ENCODE measurements around the gene GNAI3.

The GNAI3 gene

GRCh38 chr1:109547463-109548320 is 723 bp upstream of the GNAI3 start:
- H3K4me3 ChIP-seq (ENCODE audit: low read depth, low read length), result peak overlapping the region; percentile 73
- TF ChIP-seq CTCF (IDR thresholded peaks at IDR 0.05; ENCODE audit: low read depth, low read length), result no peak

- H3K4me3 ChIP-seq (ENCODE audit: low read depth, low read length), result no peak overlapping the region
- TF ChIP-seq CTCF (IDR thresholded peaks at IDR 0.05; ENCODE audit: low read depth, low read length), result no peak
Measured at GRCh38 chr1:109556563-109556962, 8.1 kb downstream of the GNAI3 start.

- no peak for TF ChIP-seq CTCF (IDR thresholded peaks at IDR 0.05; ENCODE audit: low read depth, low read length)
- no peak overlapping the region for H3K4me3 ChIP-seq (ENCODE audit: low read depth, low read length)
Measured at GRCh38 chr1:109557520-109557919, 9.1 kb downstream of the GNAI3 start.

GRCh38 chr1:109559995-109560394 is 11.6 kb downstream of the GNAI3 start:
- TF ChIP-seq CTCF (IDR thresholded peaks at IDR 0.05; ENCODE audit: low read depth, low read length), result no peak
- no peak overlapping the region for H3K4me3 ChIP-seq (ENCODE audit: low read depth, low read length)

GRCh38 chr1:109564194-109564878 is 15.9 kb downstream of the GNAI3 start:
- no peak for TF ChIP-seq CTCF (IDR thresholded peaks at IDR 0.05; ENCODE audit: low read depth, low read length)
- no peak overlapping the region for H3K4me3 ChIP-seq (ENCODE audit: low read depth, low read length)

- TF ChIP-seq CTCF (IDR thresholded peaks at IDR 0.05; ENCODE audit: low read depth, low read length), result no peak
- no peak overlapping the region for H3K4me3 ChIP-seq (ENCODE audit: low read depth, low read length)
Measured at GRCh38 chr1:109565241-109565640, 16.8 kb downstream of the GNAI3 start.

- TF ChIP-seq CTCF (IDR thresholded peaks at IDR 0.05; ENCODE audit: low read depth, low read length), result no peak
- no peak overlapping the region for H3K4me3 ChIP-seq (ENCODE audit: low read depth, low read length)
Measured at GRCh38 chr1:109566982-109567381, 18.6 kb downstream of the GNAI3 start.

Measured in WI38 (cell line).